T follicular helper cell (primary cell): ENCODE data around the gene AMOTL1.
"Not testable (repeated sequence)": the region's sequence is repeated elsewhere in the genome, so short reads cannot be mapped to it uniquely, and the experiment has no call there.

Experiments used
- DNase-seq: peaks from one replicate; pipeline ENCODE4 v3.0.0-alpha.2; 2020; ENCODE audit warnings: low read depth

AMOTL1 gene

GRCh38 chr11:94793002-94793401 lies 24.8 kb downstream of the AMOTL1 start:
- DNase-seq = no peak

- no peak for DNase-seq
These were observed 25.7 kb downstream of the AMOTL1 start for GRCh38 chr11:94793822-94794221.

GRCh38 chr11:94794287-94795168 lies 26.4 kb downstream of the AMOTL1 start:
- no peak for DNase-seq

- DNase-seq = no peak
These were observed 27.5 kb downstream of the AMOTL1 start for GRCh38 chr11:94795476-94796189.

- no peak for DNase-seq
These were observed 28.0 kb downstream of the AMOTL1 start for GRCh38 chr11:94796190-94796580.

- DNase-seq = no peak
These were observed 28.7 kb downstream of the AMOTL1 start for GRCh38 chr11:94796863-94797262.

GRCh38 chr11:94799726-94800125 lies 31.6 kb downstream of the AMOTL1 start:
- no peak for DNase-seq

- no peak for DNase-seq
These were observed 32.3 kb downstream of the AMOTL1 start for GRCh38 chr11:94800414-94800813.

- no peak for DNase-seq
These were observed 33.8 kb downstream of the AMOTL1 start for GRCh38 chr11:94801866-94802460.

- no peak for DNase-seq
These were observed 34.3 kb downstream of the AMOTL1 start for GRCh38 chr11:94802501-94802900.

- no peak for DNase-seq
These were observed 35.3 kb downstream of the AMOTL1 start for GRCh38 chr11:94803491-94803890.

GRCh38 chr11:94804874-94805273 lies 36.7 kb downstream of the AMOTL1 start:
- no peak for DNase-seq

- no peak for DNase-seq
These were observed 37.9 kb downstream of the AMOTL1 start for GRCh38 chr11:94806014-94806413.

GRCh38 chr11:94806419-94806818 lies 38.3 kb downstream of the AMOTL1 start:
- no peak for DNase-seq

GRCh38 chr11:94809251-94809650 lies 41.1 kb downstream of the AMOTL1 start:
- no peak for DNase-seq

GRCh38 chr11:94812724-94813720 lies 44.9 kb downstream of the AMOTL1 start:
- DNase-seq = not testable (repeated sequence)

- no peak for DNase-seq
These were observed 46.3 kb downstream of the AMOTL1 start for GRCh38 chr11:94814272-94814976.

GRCh38 chr11:94815705-94816344 lies 47.7 kb downstream of the AMOTL1 start:
- DNase-seq = no peak

- DNase-seq = no peak
These were observed 52.3 kb downstream of the AMOTL1 start for GRCh38 chr11:94820480-94820879.

- DNase-seq = no peak
These were observed 53.3 kb downstream of the AMOTL1 start for GRCh38 chr11:94821439-94821838.
